Measurements from ENCODE around the gene GUCD1.
"Not testable (repeated sequence)": the region's sequence is repeated elsewhere in the genome, so short reads cannot be mapped to it uniquely, and the experiment has no call there.

GUCD1 gene

DNA sequence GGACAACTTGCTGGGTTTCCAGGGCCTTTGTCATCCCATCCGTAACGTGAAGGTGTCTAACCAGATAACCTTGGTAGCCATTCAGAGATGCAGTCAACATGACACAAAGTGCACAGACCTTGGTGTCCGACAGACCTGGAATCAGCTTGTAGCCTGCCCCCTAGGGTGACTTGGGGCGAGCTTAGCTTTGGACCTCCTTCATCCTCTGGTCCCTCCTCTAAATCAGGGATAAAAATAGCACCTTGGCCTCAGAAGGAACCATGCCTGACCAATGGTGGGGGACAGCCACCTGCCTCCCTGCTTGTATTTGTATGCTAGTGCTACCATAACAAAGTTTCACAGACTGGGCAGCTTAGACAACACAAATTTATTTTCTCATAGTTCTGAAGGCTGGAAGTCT, 4.5 kb upstream of the GUCD1 start:
- H3K27me3 Mint-ChIP-seq, result no peaks in the 10 kb centered on the region
- no peaks in the 10 kb centered on the region for H3K9me3 Mint-ChIP-seq
- H3K27ac Mint-ChIP-seq, result peak overlapping the region; percentile 100
- DNase-seq, result no peak
- peaks cover 62% of the 10 kb centered on the region for H3K4me1 Mint-ChIP-seq (ENCODE audit: low read depth)
- no peak overlapping the region for H3K4me3 Mint-ChIP-seq
- H3K36me3 Mint-ChIP-seq (ENCODE audit: low read depth), result peaks cover 81% of the 10 kb centered on the region

DNA sequence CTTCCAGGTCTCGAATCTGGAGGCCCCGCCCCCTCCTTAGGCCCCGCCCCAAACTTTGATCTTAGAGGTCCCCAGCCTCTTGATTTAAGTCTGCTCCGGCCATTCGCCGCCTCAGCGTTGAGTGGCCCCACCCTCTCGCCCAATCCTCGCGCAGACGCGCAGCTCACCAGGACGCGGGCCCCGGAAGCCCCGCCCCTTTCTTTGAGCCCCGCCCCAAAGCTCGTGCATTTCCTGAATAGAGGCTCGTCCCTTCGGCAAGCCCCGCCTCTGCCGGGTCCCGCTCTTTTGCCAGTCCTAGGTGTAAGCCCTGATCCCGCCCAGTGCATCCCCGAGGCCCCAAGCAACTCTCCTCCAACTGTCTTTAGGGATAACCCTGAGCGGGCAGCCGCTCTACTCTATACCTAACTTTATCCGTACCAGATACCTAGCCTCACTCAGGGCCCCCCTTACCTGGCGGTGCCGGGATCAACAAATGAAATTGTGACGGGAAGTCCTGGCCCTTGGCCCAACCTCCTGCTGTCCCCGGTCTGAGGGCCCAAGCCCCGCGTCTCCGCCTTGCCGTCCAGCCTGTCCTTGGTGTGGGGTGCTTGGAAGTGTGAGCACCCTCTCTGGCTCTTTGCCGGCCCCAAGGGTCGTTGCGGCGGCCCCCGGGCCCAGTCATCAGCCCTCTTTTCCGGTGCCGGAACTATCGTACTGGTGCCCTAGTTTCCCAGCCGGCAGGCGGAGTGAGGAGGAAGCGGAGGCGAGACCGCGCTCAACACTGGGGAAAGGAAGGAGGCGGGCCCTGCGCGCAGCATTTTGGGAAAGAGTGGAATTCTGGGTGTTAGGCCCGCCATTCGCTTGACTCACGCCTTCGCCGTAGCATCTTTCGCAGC, 464 bp upstream of the GUCD1 start, which contains the start of gene SNRPD3:
Gene SNRPD3 (plus strand): TSS at position 835 of the 875 bp plus-strand sequence. CDS start 1,676 bp downstream, outside the sequence.
- Mint-ChIP-seq H3K27me3 (no peaks in the 10 kb centered on the region), H3K27ac (peak within 1 kb of the TSS; percentile 100), H3K9me3 (no peaks in the 10 kb centered on the region), H3K36me3 (ENCODE audit: low read depth) (peaks cover 82% of the 10 kb centered on the region), H3K4me1 (ENCODE audit: low read depth) (peaks cover 59% of the 10 kb centered on the region), H3K4me3 (peak within 1 kb of the TSS; percentile 97)
- DNase-seq, result peak; percentile 100

GRCh38 chr22:24553597-24554312, 1.2 kb downstream of the GUCD1 start:
- Mint-ChIP-seq H3K9me3 (no peaks in the 10 kb centered on the region), H3K36me3 (ENCODE audit: low read depth) (peaks cover 83% of the 10 kb centered on the region), H3K27me3 (no peaks in the 10 kb centered on the region), H3K4me1 (ENCODE audit: low read depth) (peaks cover 52% of the 10 kb centered on the region), H3K4me3 (peak overlapping the region; percentile 97), H3K27ac (peak overlapping the region; percentile 96)
- DNase-seq, result no peak

DNA sequence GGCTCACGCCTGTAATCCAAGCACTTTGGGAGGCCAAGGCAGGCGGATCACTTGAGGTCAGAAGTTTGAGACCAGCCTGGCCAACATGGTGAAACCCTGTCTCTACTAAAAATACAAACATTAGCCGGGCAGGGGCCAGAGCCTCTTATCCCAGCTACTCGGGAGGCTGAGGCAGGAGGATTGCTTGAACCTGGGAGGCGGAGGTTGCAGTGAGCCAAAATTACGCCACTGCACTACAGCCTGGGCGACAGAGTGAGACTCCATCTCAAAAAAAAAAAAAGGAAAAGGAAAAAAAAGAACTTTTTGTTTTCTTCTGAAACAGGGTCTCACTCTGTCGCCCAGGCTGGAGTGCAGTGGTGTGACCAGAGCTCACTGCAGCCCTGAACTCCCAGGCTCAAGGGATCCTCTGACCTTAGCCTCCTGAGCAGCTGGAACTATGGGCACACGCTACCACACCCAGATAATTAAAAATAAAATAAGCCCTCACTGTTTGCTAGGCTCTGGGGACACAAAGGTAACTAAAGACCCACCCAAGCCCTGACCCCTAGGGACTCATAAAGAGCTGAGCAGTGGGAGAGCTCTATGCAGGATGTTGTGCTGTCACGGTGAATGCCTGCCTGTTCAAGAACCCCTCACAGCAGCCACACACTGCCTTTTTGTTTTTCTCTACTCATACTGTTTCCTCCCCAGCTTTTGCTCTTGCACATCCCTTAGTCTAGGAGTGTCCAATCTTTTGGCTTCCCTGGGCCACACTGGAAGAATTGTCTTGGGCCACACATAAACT, 2.2 kb downstream of the GUCD1 start:
- not testable (repeated sequence) for DNase-seq, H3K9me3 Mint-ChIP-seq, H3K27me3 Mint-ChIP-seq
- H3K4me3 Mint-ChIP-seq, result peak overlapping the region; percentile 97
- peaks cover 41% of the 10 kb centered on the region for H3K4me1 Mint-ChIP-seq (ENCODE audit: low read depth)
- peaks cover 83% of the 10 kb centered on the region for H3K36me3 Mint-ChIP-seq (ENCODE audit: low read depth)
- peak overlapping the region; percentile 96 for H3K27ac Mint-ChIP-seq

- peaks cover 84% of the 10 kb centered on the region for H3K36me3 Mint-ChIP-seq (ENCODE audit: low read depth)
- H3K9me3 Mint-ChIP-seq, result no peaks in the 10 kb centered on the region
- H3K27me3 Mint-ChIP-seq, result no peaks in the 10 kb centered on the region
- no peak overlapping the region for H3K4me3 Mint-ChIP-seq
- no peak for DNase-seq
- peak overlapping the region; percentile 50 for H3K27ac Mint-ChIP-seq
- peaks cover 33% of the 10 kb centered on the region for H3K4me1 Mint-ChIP-seq (ENCODE audit: low read depth)
These were observed 4.0 kb downstream of the GUCD1 start for GRCh38 chr22:24550902-24551435.

GRCh38 chr22:24550028-24550901, 4.7 kb downstream of the GUCD1 start:
- Mint-ChIP-seq H3K27ac (peak overlapping the region; percentile 50), H3K36me3 (ENCODE audit: low read depth) (peaks cover 82% of the 10 kb centered on the region), H3K4me3 (no peak overlapping the region), H3K27me3 (no peaks in the 10 kb centered on the region), H3K9me3 (no peaks in the 10 kb centered on the region), H3K4me1 (ENCODE audit: low read depth) (peaks cover 32% of the 10 kb centered on the region)
- no peak for DNase-seq

- no peak overlapping the region for H3K4me3 Mint-ChIP-seq
- peaks cover 28% of the 10 kb centered on the region for H3K4me1 Mint-ChIP-seq (ENCODE audit: low read depth)
- peaks cover 89% of the 10 kb centered on the region for H3K36me3 Mint-ChIP-seq (ENCODE audit: low read depth)
- H3K27me3 Mint-ChIP-seq, result no peaks in the 10 kb centered on the region
- H3K9me3 Mint-ChIP-seq, result no peaks in the 10 kb centered on the region
- peak overlapping the region; percentile 4 for H3K27ac Mint-ChIP-seq
- DNase-seq, result no peak
These were observed 6.1 kb downstream of the GUCD1 start for GRCh38 chr22:24548812-24549211.

- H3K27me3 Mint-ChIP-seq, result no peaks in the 10 kb centered on the region
- H3K4me1 Mint-ChIP-seq (ENCODE audit: low read depth), result no peaks in the 10 kb centered on the region
- H3K9me3 Mint-ChIP-seq, result no peaks in the 10 kb centered on the region
- H3K27ac Mint-ChIP-seq, result no peak overlapping the region
- peaks cover 92% of the 10 kb centered on the region for H3K36me3 Mint-ChIP-seq (ENCODE audit: low read depth)
- no peak overlapping the region for H3K4me3 Mint-ChIP-seq
- DNase-seq, result no peak
These were observed 11.2 kb downstream of the GUCD1 start for GRCh38 chr22:24543679-24544243.

DNA sequence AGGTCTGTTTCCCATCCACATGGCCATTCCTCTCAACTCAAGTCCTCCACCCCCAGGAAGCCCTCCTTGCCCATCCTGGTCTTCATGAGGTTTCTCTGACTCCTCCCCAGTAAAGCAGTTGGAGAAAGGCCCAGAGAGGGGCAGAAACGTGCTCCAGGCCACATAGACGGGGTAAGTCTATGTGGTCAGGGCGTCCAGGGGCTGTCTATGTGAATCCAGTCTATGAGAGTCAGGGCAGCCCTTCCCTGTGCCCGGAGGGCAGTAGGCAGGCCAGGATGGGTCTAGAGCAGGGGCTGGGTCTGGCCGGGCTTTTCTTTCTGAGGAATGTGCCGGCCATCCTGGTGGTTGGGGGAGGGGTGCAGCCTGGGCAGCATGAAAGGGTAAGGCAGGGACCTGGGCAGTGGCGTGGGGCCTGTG, 11.7 kb downstream of the GUCD1 start:
- Mint-ChIP-seq H3K4me3 (no peak overlapping the region), H3K4me1 (ENCODE audit: low read depth) (no peaks in the 10 kb centered on the region), H3K27ac (no peak overlapping the region), H3K36me3 (ENCODE audit: low read depth) (peaks cover 87% of the 10 kb centered on the region), H3K27me3 (no peaks in the 10 kb centered on the region), H3K9me3 (no peaks in the 10 kb centered on the region)
- DNase-seq, result no peak

DNA sequence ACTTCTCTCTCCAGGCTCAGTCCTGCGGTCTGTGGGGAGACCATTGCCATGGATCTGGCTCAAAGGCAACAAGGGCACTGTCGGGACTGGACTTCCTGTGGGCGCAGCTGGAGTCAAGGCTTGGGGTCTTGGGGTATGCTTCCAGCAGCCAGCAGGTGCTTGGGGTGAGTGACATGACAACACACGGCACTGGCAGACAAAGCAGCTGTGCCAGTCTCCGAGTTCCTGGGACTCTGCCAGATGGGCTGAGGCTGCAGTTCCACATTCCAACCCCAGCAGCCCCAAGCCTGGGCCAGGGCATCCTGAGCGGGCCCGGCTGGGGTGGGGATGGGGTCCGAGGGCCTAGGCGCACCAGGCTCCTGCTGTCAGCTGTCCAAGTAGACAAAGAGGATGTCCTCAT, 12.3 kb downstream of the GUCD1 start:
- Mint-ChIP-seq H3K4me1 (ENCODE audit: low read depth) (no peaks in the 10 kb centered on the region), H3K36me3 (ENCODE audit: low read depth) (peaks cover 83% of the 10 kb centered on the region), H3K27me3 (no peaks in the 10 kb centered on the region), H3K27ac (no peak overlapping the region), H3K4me3 (no peak overlapping the region), H3K9me3 (no peaks in the 10 kb centered on the region)
- no peak for DNase-seq

DNA sequence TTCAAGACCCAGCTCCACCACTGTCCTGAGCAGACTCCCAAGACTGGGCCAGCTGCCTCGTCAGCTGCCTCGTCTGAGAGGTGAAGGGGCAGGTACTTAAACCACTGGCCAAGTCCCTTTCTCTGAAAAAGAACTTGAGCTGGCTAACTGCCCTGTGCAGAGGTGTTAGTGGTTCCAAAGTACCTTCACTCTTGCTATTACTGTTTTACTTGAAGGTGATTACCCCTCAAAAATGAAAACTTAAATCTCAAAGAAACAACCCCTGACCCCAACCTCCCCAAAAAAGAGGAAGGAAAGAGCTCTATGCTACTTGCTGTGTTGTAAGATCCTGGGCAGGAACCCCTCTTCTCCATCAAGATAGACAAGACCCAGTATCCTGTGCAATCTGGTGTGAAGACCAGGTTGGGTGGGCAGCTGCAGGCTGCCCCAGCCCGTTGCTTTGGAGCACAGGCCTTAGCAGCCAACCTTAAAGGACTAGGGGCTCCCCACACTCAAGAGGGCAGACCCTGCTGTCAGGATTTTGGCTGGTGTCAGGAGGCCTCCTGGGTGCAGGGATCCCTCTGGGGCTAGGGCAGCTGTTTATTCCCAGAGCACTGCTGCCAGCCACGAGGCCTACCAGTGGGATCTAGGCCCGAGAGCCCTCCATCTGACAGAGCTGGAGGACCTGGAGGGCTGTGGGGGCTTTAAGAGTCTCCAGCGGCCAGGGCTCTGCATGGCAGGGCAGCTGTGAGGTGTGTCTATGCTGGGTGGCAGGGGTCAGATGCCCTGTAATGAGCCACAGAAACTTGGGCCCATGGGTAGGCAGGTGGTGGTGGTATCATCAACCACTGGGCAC, 13.0 kb downstream of the GUCD1 start:
- Mint-ChIP-seq H3K4me3 (no peak overlapping the region), H3K9me3 (no peaks in the 10 kb centered on the region), H3K36me3 (ENCODE audit: low read depth) (peaks cover 76% of the 10 kb centered on the region), H3K4me1 (ENCODE audit: low read depth) (no peaks in the 10 kb centered on the region), H3K27me3 (no peaks in the 10 kb centered on the region), H3K27ac (no peak overlapping the region)
- no peak for DNase-seq

DNA sequence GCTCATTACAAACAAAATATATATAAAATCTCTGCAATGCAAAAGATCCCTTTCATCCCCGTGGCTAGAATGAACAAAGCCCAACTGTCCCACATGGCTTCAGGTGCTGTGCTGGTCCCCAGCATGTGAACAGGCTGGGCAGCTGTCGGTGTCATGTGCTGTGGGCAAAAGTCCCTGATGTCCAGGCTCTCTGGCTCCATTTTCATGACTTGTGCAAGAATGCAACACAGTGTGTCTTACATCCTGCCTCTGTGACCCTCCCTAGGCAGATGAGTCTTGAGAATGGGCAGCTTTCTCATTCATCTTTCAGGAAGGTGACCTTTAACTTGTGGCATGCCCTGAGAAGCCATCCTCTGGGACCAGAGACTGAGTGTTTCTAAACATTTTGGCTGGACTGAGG, 14.5 kb downstream of the GUCD1 start:
- no peak for DNase-seq
- Mint-ChIP-seq H3K27ac (no peak overlapping the region), H3K4me3 (no peak overlapping the region), H3K4me1 (ENCODE audit: low read depth) (no peaks in the 10 kb centered on the region), H3K27me3 (no peaks in the 10 kb centered on the region), H3K9me3 (no peaks in the 10 kb centered on the region), H3K36me3 (ENCODE audit: low read depth) (peaks cover 63% of the 10 kb centered on the region)

GRCh38 chr22:24536089-24536488, 18.8 kb downstream of the GUCD1 start:
- no peaks in the 10 kb centered on the region for H3K27me3 Mint-ChIP-seq
- no peak overlapping the region for H3K27ac Mint-ChIP-seq
- H3K9me3 Mint-ChIP-seq, result no peaks in the 10 kb centered on the region
- H3K36me3 Mint-ChIP-seq (ENCODE audit: low read depth), result peaks cover 20% of the 10 kb centered on the region
- H3K4me1 Mint-ChIP-seq (ENCODE audit: low read depth), result no peaks in the 10 kb centered on the region
- no peak for DNase-seq
- H3K4me3 Mint-ChIP-seq, result no peak overlapping the region

Data from activated T-cell treated with anti-CD3 and anti-CD28 coated beads, Interleukin-2, amount 50 U/mL, for 24 hours (primary cell).